DOHH2 (cell line): ENCODE data around the gene MAP2.

Experiments used
- H3F3A ChIP-seq: fragments of 200-600 bp; sonication (generic), shearing (Covaris generic); 2 replicates; pipeline ENCODE4 v1.6.0; 2016; ENCODE audit warnings: antibody characterized with exemption, mild to moderate bottlenecking; ENCODE audit not compliant: control insufficient read depth, insufficient read depth
- H3K27ac ChIP-seq: fragments of 200-600 bp; sonication (generic); 2 replicates; pipeline ENCODE4 v1.5.1; 2014; ENCODE audit warnings: low read depth, mild to moderate bottlenecking, low read length, moderate library complexity
- H3K27me3 ChIP-seq: fragments of 200-600 bp; sonication (generic); 2 replicates; pipeline ENCODE4 v1.6.1; 2014; ENCODE audit warnings: mild to moderate bottlenecking, low read length, mixed read lengths; ENCODE audit not compliant: control insufficient read depth
- H3K36me3 ChIP-seq: fragments of 200-600 bp; sonication (generic); 2 replicates; pipeline ENCODE4 v1.6.1; 2014; ENCODE audit warnings: mild to moderate bottlenecking, low read length, moderate library complexity, mixed read lengths; ENCODE audit not compliant: control insufficient read depth
- H3K4me1 ChIP-seq: fragments of 200-600 bp; sonication (generic); 2 replicates; pipeline ENCODE4 v1.6.1; 2014; ENCODE audit warnings: mild to moderate bottlenecking, low read length, mixed read lengths; ENCODE audit not compliant: control insufficient read depth
- H3K4me2 ChIP-seq: fragments of 200-600 bp; sonication (generic); 2 replicates; pipeline ENCODE4 v1.6.0; 2014; ENCODE audit warnings: mild to moderate bottlenecking, low read length, moderate library complexity
- H3K4me3 ChIP-seq: fragments of 200-600 bp; sonication (generic); 2 replicates; pipeline ENCODE4 v1.5.1; 2014; ENCODE audit warnings: mild to moderate bottlenecking, low read length, mixed read lengths
- H3K79me2 ChIP-seq: fragments of 200-600 bp; sonication (generic); 2 replicates; pipeline ENCODE4 v1.6.1; 2014; ENCODE audit warnings: mild to moderate bottlenecking, low read length, mixed read lengths; ENCODE audit not compliant: control insufficient read depth
- H3K9me2 ChIP-seq: fragments of 200-600 bp; sonication (generic); replicated peaks from 2 replicates; pipeline ENCODE4 v1.6.1; 2014; ENCODE audit warnings: mild to moderate bottlenecking, low read length, mixed read lengths; ENCODE audit not compliant: control insufficient read depth
- H3K9me3 ChIP-seq: fragments of 200-600 bp; sonication (generic); 2 replicates; pipeline ENCODE4 v1.6.1; 2014; ENCODE audit warnings: antibody characterized with exemption, low read length, mixed read lengths; ENCODE audit not compliant: control insufficient read depth, insufficient read depth
- H4K20me1 ChIP-seq: fragments of 200-600 bp; sonication (generic); 2 replicates; pipeline ENCODE4 v1.6.0; 2014; ENCODE audit warnings: low read depth, mild to moderate bottlenecking, antibody characterized with exemption, low read length, moderate library complexity; ENCODE audit not compliant: control insufficient read depth, insufficient read depth
- CTCF ChIP-seq: fragments of 200-600 bp; sonication (generic); IDR thresholded peaks from one replicate; pipeline ENCODE4 v1.5.1; 2014; ENCODE audit warnings: antibody characterized with exemption, mild to moderate bottlenecking, low read depth, low read length; ENCODE audit not compliant: poor library complexity, severe bottlenecking
- EZH2phosphoT487 ChIP-seq: fragments of 200-600 bp; sonication (generic); IDR thresholded peaks from 2 replicates; pipeline ENCODE4 v1.6.1; 2017; ENCODE audit warnings: borderline replicate concordance, mild to moderate bottlenecking, antibody characterized with exemption, low read length, moderate library complexity, mixed read lengths

The MAP2 gene

GRCh38 chr2:209499069-209499468 is 75.2 kb downstream of the MAP2 start:
- Histone ChIP-seq H3K4me2 (no peak overlapping the region), H3F3A (no peaks in the 10 kb centered on the region), H3K9me3 (no peaks in the 10 kb centered on the region), H3K79me2 (no peaks in the 10 kb centered on the region), H3K4me3 (no peak overlapping the region), H3K27ac (no peak overlapping the region), H4K20me1 (no peaks in the 10 kb centered on the region), H3K4me1 (peaks cover 8% of the 10 kb centered on the region; the same call in 1 of the 2 replicates), H3K9me2 (no peaks in the 10 kb centered on the region), H3K27me3 (no peaks in the 10 kb centered on the region), H3K36me3 (no peaks in the 10 kb centered on the region)
- TF ChIP-seq CTCF (no peak), EZH2phosphoT487 (no peak)

- H3K9me3 ChIP-seq, result no peaks in the 10 kb centered on the region
- H3K36me3 ChIP-seq, result no peaks in the 10 kb centered on the region
- peaks cover 8% of the 10 kb centered on the region; the same call in 1 of the 2 replicates for H3K4me1 ChIP-seq
- TF ChIP-seq EZH2phosphoT487 (no peak), CTCF (no peak)
- H3K4me2 ChIP-seq, result no peak overlapping the region
- H3K79me2 ChIP-seq, result no peaks in the 10 kb centered on the region
- H3K27me3 ChIP-seq, result no peaks in the 10 kb centered on the region
- H3K9me2 ChIP-seq, result no peaks in the 10 kb centered on the region
- no peak overlapping the region for H3K4me3 ChIP-seq
- H3F3A ChIP-seq, result no peaks in the 10 kb centered on the region
- no peak overlapping the region for H3K27ac ChIP-seq
- no peaks in the 10 kb centered on the region for H4K20me1 ChIP-seq
Measured at GRCh38 chr2:209501579-209501978, 77.7 kb downstream of the MAP2 start.

- Histone ChIP-seq H3K9me3 (no peaks in the 10 kb centered on the region), H3K4me1 (no peaks in the 10 kb centered on the region), H3K9me2 (no peaks in the 10 kb centered on the region), H3F3A (no peaks in the 10 kb centered on the region), H4K20me1 (no peaks in the 10 kb centered on the region), H3K27me3 (no peaks in the 10 kb centered on the region), H3K36me3 (no peaks in the 10 kb centered on the region), H3K27ac (no peak overlapping the region), H3K79me2 (no peaks in the 10 kb centered on the region), H3K4me3 (no peak overlapping the region), H3K4me2 (no peak overlapping the region)
- TF ChIP-seq EZH2phosphoT487 (no peak), CTCF (no peak)
Measured at GRCh38 chr2:209505410-209505809, 81.6 kb downstream of the MAP2 start.

GRCh38 chr2:209508255-209508654 is 84.4 kb downstream of the MAP2 start:
- Histone ChIP-seq H3K27ac (no peak overlapping the region), H3K4me3 (no peak overlapping the region), H3K27me3 (no peaks in the 10 kb centered on the region), H3K9me2 (no peaks in the 10 kb centered on the region), H3K9me3 (no peaks in the 10 kb centered on the region), H3K79me2 (no peaks in the 10 kb centered on the region), H4K20me1 (no peaks in the 10 kb centered on the region), H3K4me1 (peaks cover 8% of the 10 kb centered on the region), H3K4me2 (no peak overlapping the region), H3F3A (no peaks in the 10 kb centered on the region), H3K36me3 (no peaks in the 10 kb centered on the region)
- TF ChIP-seq EZH2phosphoT487 (no peak), CTCF (no peak)
